Tibial nerve (tissue), 4 donors: ENCODE measurements around the gene DGKQ. TPM values are rescaled to one million over a fixed set of nuclear protein-coding genes. Genes with fewer than 3 reads are reported as not detected.

Source experiments
- DNase-seq, 2 donors: peaks; one replicate each; pipeline ENCODE4 v3.0.0-alpha.2; 2019; ENCODE audit warnings: low spot score in 2 of 2
- H3K27ac ChIP-seq, 4 donors: fragments of 200-600 bp; sonication (generic) in 3 of 4; one replicate each; pipeline ENCODE4 v1.5.1; 2017 to 2019; ENCODE audit warnings: mild to moderate bottlenecking in 1 of 4
- H3K27me3 ChIP-seq, 2 donors: fragments of 200-600 bp; sonication (generic) in 1 of 2; one replicate each; pipeline versions ENCODE4 v1.5.1 to v1.6.0; 2017 to 2019
- H3K36me3 ChIP-seq, 3 donors: fragments of 200-600 bp; sonication (generic); one replicate each; pipeline ENCODE4 v1.5.1; 2018 to 2019
- H3K4me1 ChIP-seq, 4 donors: fragments of 200-600 bp; sonication (generic) in 3 of 4; one replicate each; pipeline ENCODE4 v1.5.1; 2017 to 2019
- H3K4me3 ChIP-seq, 4 donors: fragments of 200-600 bp; sonication (generic) in 3 of 4; one replicate each; pipeline ENCODE4 v1.5.1; 2017 to 2019; ENCODE audit warnings: mild to moderate bottlenecking in 1 of 4, moderate library complexity in 1 of 4
- H3K9me3 ChIP-seq, 4 donors: fragments of 200-600 bp; sonication (generic) in 3 of 4; one replicate each; pipeline ENCODE4 v1.5.1; 2017 to 2019
- CTCF ChIP-seq, 5 experiments: fragments of 200-600 bp in 3 of 5; fragments of 450-650 bp in 2 of 5; sonication (generic) in 3 of 5; IDR thresholded peaks; one replicate each; pipeline ENCODE4 v1.5.1; 2016 to 2019; ENCODE audit warnings: antibody characterized with exemption in 5 of 5, mild to moderate bottlenecking in 3 of 5, moderate library complexity in 2 of 5
- EP300 ChIP-seq, 2 donors: sonication (generic); formaldehyde crosslinking; IDR thresholded peaks; one replicate each; pipeline ENCODE4 v1.6.1; 2017; ENCODE audit warnings: antibody characterized with exemption in 2 of 2, mild to moderate bottlenecking in 1 of 2
- POLR2A ChIP-seq, 2 donors: fragments of 450-650 bp; IDR thresholded peaks; one replicate each; pipeline ENCODE4 v1.6.1; 2017; ENCODE audit warnings: antibody characterized with exemption in 2 of 2, mild to moderate bottlenecking in 2 of 2, moderate library complexity in 2 of 2
- WGBS, 2 donors: methylation state at CpG; one replicate each; pipeline ENCODE4 v1.1.5; 2018; 5-methylcytosine and 5-hydroxymethylcytosine counted together
- total RNA-seq, 4 donors: library from RNA; depleted of rRNA; stranded (reverse); fragments of >200 nt; gene quantifications; one replicate each; pipeline ENCODE4 v1.1.0, GENCODE V29; 2016

The DGKQ gene
- total RNA-seq, 4 donors from 2014 or later = 9.0 to 23.4 (median 13.6) TPM

DNA sequence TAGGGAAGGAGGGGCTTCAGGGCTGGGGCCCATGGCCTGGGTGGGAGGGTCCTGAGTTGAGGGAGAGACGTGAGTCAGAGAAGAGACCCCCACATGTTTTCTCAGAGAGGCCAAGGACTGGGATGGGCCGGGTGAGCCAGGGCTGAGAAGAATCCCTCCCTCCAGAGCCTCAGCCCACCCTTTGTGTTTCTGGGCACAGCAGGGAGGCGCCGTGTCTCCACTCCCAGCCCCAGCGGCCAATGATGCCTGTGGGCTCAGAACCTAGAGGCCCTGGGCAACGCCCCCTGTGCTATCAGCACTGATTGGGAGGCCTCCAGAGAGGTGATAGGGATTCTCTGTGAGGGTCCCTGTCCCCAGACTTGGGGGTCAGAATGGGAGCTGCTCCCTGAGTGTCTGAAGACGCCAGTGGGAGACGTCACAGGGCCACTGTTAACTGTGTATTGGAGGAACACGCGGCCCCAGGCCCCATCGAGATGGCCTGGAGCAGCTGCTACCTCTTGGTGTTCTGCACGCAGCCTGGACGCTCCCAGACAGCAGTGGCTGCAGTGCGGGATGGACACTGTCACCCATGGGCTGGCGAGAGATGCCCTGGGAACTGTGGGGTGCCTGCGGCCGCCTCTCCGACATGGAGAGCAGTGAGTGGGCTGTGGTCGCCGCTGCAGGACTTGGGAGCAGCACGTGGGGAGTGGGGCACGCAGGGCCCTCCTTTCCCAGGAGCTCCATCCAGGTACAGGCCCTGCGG lies 46.5 kb upstream of the DGKQ start:
- Histone ChIP-seq H3K9me3 (no peaks in the 10 kb centered on the region), H3K36me3 (peaks cover 0 to 28% (median 0%) of the 10 kb centered on the region in 3 donors), H3K4me3 (no peak overlapping the region), H3K27ac (no peak overlapping the region), H3K4me1 (peaks cover 0 to 49% (median 10%) of the 10 kb centered on the region in 4 donors), H3K27me3 (no peaks in the 10 kb centered on the region)
- TF ChIP-seq POLR2A (IDR thresholded peaks at IDR 0.05) (no peak), CTCF (IDR thresholded peaks at IDR 0.05) (no peak), EP300 (IDR thresholded peaks at IDR 0.05) (no peak)
- DNase-seq = no peak
- WGBS, 2 donors = 81 to 87% methylated on average over 12 to 17 of the region's 23 CpGs

DNA sequence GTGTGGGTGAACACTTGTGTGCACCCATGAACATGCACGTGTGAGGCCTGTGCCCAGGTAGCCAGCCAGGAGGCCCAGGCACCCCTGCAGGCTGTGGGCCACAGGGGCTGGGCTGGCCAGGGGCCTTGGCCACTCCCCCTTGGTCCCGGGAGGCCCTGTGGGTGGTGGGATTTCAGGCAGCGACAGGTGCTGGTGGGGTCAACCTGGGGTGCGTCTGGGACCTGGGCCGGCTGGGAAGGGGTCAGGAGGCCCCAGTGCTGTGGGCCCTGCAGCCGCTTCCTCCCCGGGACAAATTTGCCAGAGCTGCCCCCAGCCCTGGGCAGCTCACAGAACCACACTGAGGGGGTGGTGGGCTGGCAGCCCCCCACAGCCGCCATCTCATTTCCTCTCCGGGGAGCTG lies 46.0 kb upstream of the DGKQ start:
- DNase-seq = no peak
- H3K27ac ChIP-seq = no peak overlapping the region
- peaks cover 0 to 22% (median 0%) of the 10 kb centered on the region in 3 donors for H3K36me3 ChIP-seq
- H3K27me3 ChIP-seq = no peaks in the 10 kb centered on the region
- TF ChIP-seq CTCF (IDR thresholded peaks at IDR 0.05) (no peak), POLR2A (IDR thresholded peaks at IDR 0.05) (no peak), EP300 (IDR thresholded peaks at IDR 0.05) (no peak)
- H3K4me3 ChIP-seq = no peak overlapping the region
- H3K9me3 ChIP-seq = no peaks in the 10 kb centered on the region
- peaks cover 0 to 55% (median 14%) of the 10 kb centered on the region in 4 donors for H3K4me1 ChIP-seq
- WGBS, 2 donors = 46 to 56% methylated on average over 4 to 5 of the region's 9 CpGs

- H3K36me3 ChIP-seq = peaks cover 0 to 13% (median 0%) of the 10 kb centered on the region in 3 donors
- DNase-seq = no peak
- no peak overlapping the region for H3K4me3 ChIP-seq
- 77 to 86% methylated on average over 9 to 17 of the region's 29 CpGs for WGBS, 2 donors
- H3K9me3 ChIP-seq = no peaks in the 10 kb centered on the region
- TF ChIP-seq EP300 (IDR thresholded peaks at IDR 0.05) (no peak), CTCF (IDR thresholded peaks at IDR 0.05) (no peak), POLR2A (IDR thresholded peaks at IDR 0.05) (no peak)
- no peak overlapping the region for H3K27ac ChIP-seq
- H3K27me3 ChIP-seq = no peaks in the 10 kb centered on the region
- peaks cover 0 to 64% (median 23%) of the 10 kb centered on the region in 4 donors for H3K4me1 ChIP-seq
Measured at GRCh38 chr4:1018147-1019020, 45.0 kb upstream of the DGKQ start.

DNA sequence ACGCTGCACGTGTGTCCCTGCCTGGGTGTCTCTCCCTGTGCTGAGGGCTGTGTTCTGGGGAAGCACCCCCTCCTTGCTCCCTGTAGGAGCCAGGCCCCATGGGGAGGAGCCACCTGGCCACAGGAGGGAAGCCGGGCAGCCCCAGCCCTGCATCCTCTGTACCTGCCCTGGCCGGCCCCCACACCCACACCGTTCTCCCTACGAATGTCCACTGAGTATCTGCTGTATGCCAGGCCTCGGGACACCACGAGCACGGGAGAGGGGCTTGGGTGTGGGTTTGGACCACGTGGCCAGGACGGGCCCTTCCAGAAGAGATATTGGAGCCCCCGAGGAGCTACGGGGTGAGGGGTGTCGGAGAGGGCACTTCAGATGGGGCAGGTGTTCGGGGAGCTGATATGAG lies 44.3 kb upstream of the DGKQ start:
- TF ChIP-seq POLR2A (IDR thresholded peaks at IDR 0.05) (no peak), CTCF (IDR thresholded peaks at IDR 0.05) (no peak), EP300 (IDR thresholded peaks at IDR 0.05) (no peak)
- Histone ChIP-seq H3K27ac (no peak overlapping the region), H3K9me3 (no peaks in the 10 kb centered on the region), H3K27me3 (no peaks in the 10 kb centered on the region), H3K4me1 (peaks cover 0 to 71% (median 26%) of the 10 kb centered on the region in 4 donors), H3K36me3 (peaks cover 0 to 8% (median 0%) of the 10 kb centered on the region in 3 donors), H3K4me3 (no peak overlapping the region)
- 87 to 88% methylated on average over 13 to 15 of the region's 15 CpGs for WGBS, 2 donors
- DNase-seq = no peak

DNA sequence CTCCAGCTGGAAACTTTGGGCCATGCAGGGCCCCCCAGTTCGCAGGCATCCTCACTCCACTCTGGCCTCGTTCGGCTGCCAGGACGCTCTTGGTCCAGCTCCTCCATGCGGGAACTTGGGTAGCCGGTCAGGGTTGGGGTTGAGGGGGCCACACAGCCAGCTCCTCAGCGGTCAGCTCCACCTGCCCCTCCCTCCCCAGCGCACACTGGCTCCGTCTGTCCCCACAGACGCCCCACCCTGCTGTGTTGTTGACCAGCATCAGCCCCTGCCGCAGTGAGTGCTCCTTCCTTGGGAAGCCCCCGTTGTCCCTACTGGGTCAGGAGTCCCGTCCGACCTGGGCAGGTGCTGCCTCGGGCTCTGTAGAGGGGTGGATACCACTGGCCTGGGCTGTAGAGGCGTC lies 43.8 kb upstream of the DGKQ start:
- peaks cover 0 to 76% (median 29%) of the 10 kb centered on the region in 4 donors for H3K4me1 ChIP-seq
- WGBS, 2 donors = 88 to 89% methylated on average over 15 to 16 of the region's 16 CpGs
- no peak for TF ChIP-seq CTCF (IDR thresholded peaks at IDR 0.05)
- peaks cover 0 to 3% (median 0%) of the 10 kb centered on the region in 3 donors for H3K36me3 ChIP-seq
- no peaks in the 10 kb centered on the region for H3K9me3 ChIP-seq
- no peak for DNase-seq
- H3K27ac ChIP-seq = no peak overlapping the region
- H3K27me3 ChIP-seq = no peaks in the 10 kb centered on the region
- no peak overlapping the region for H3K4me3 ChIP-seq
